Activated naive CD4-positive, alpha-beta T cell (primary cell): ENCODE data around the gene SDK2.

Source experiments
- DNase-seq, 4 experiments: peaks; one replicate each; lab custom pipeline; 2025; lab: John Stamatoyannopoulos, UW

SDK2 gene

DNA sequence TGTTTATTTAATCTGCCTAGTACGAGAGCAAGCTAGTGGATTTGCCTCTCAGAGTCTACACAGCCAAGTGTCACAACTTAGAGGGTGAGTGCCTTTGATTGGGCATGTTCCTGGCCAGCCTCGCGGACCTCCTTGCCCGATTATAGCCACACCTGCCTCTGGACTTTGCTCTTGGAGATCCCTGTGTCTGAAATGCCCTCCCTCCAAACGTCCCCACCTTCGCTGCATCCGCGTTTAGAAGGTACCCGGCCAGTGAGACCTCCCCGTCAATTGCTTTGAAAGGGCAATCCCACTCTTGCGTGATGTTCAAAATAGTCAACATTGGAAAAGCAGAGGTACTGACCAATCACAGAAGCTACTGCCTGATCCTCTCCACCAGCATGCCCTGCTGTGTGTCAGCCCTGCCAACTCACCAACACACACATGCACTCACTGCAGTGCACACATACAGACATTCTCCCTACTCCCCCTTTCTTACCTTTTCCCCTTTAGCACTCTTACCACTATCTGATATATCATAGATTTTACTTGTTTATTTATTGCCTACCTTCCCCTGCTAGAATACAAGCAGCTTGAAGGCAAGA is 6.5 kb upstream of the SDK2 start:
- no peak for DNase-seq

DNA sequence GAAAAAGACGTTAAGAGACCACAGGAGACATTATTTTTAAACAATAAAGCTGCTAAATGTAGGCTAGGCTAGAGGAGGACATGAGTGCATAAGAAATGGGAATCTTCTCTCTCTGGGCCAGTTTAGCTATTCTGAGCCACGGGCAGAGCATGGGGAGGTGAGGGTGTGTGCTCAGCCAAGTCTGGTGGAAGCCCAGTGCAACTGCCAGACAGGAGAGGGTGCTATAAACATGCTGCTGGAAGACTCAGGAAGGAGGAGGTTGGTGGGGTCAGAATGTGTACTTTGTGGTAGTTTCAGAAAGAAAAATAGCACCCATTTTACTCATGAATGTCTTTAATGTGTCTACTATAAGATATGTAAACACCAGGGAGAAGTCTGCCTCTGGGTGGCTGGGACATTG is 5.9 kb upstream of the SDK2 start:
- peak in 1 of 4 experiments; percentile 11 for DNase-seq

DNA sequence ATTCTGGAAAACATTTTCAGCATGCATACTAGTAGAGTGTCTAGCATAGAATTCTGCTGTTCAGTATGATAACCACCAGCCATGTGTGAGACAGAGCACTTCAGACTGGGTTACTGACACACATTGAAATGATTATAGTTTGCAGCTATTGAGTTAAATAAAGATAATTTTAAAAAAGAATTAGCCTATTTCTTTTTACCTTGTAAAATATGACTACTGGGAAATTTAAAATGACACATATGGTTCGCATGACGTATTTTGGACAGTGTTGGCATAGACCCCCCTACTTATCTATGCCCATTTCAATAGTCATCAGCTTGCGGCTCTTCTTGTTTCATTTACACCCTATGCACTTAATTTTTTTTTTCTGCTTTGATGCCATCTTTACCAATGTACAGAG is 4.7 kb upstream of the SDK2 start:
- no peak for DNase-seq

GRCh38 chr17:73648543-73648820 is 4.2 kb upstream of the SDK2 start:
- DNase-seq = no peak

GRCh38 chr17:73647772-73648542 is 3.7 kb upstream of the SDK2 start:
- DNase-seq = no peak

DNA sequence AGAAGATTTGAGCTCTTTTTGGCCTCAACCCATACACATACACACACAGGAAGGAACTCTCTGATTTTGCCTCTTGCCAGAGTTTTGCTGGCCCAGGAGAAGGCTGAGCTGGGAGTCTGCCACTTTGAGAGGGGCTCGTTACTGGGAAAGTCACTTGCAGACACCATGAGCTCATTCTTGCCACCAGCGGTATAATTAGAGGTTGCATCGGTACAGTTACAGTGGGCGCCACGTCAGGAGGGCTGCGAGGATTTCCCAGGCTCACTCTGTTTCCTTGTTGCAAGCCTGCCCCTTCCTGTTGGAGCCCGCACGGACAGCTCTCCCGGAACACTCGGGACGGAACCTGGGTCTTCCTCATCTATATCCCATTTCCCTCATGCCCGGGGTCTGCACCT is 3.1 kb upstream of the SDK2 start:
- no peak for DNase-seq

DNA sequence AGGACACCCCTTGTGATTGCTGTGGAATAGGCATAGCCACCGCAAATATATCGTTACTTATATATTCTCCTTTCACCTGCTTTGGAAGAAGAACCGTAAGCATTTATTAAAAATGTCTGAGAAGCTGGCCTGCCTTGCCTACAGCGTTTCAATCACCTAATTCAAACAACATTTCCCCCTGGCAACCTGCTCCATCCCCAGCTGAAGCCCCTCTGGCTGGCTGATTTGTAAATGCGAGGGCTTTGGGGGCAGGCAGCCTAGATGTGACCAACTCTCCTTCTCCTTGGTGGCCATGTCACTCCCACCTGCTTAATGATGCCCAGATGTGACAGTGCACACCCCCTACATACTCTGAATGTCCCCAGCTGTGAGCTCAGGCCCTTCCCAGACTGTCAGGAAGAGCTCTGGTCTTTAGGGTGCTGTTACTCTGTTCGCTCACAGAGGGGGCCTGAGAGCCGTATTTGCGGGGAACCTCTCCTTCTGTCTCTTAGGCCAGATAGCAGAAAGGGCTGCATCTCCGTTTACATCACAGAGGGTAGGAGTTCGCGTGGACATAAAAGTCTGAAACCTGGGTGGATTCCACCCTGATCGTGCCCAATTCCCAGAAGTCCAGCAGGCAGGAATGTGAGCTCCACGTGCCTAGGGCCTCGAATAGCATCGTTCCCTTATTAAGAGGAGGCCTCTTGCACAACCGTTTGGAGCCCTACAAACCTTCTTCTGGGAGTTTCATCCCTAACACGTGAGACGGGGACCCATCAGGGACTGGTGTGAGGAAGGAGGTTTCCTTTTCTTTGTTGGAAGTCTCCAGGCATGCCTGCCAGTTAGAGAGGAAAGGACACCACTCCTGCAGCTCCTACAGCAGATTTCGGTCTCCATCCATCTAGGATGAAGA is 2.4 kb upstream of the SDK2 start:
- DNase-seq = peak in 1 of 4 experiments; percentile 9

DNA sequence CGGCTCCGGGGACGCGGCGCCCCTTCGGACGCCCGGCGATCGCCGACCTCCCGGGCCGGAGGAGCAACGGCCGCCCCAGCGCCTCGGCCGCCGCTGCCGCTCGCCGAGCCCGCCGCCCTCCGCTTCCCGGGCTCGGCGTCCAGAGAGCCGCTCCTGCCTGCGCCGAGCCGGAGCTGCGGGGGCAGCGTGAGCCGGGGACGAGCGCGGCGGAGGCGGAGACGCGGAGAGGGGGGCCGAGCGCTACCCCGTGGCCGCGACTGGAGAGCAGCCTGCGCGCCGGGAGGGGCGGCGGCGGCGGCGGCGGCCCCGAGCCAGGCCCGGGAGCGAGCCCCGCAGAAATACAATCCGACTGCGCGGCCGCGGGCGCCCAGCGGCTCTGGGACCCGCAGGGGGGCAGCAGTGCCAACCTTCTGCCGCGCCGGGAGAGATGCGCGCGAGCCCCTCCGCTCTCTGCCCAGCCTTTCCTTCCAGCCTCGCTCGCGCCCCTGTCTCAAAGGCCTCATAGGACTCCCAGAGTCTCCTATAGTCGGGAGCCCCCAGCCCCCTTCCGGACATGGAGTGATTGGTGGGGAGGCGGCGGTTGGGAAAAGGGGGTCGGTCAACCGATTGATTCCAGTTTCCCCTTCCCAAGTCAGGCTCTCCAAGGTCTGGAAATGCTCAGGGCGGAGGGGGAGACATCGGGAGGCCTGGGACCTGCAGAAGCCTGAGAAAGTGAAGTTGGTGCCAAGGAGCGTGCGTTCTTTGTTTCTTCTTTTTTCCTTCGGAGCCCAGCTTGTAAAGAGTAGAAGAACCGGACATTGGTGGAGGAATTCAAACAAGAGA is 1.0 kb upstream of the SDK2 start:
- DNase-seq = peak in 2 of 4 experiments; percentile 12 to 51

DNA sequence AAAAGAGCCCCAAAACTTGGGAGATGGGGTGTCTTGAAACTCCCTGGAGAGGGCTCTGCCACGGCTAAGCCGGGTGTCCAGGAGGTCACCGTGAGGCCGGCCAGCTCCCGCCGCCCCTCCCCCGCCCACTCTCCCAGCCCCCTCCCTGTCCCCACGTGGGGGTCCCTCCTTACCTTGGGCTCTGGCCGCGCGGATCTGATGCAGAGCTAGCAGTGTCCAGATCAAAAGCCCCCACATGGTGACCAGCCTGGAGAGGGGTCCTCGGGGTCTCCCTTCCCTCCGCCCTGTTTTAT is 447 bp downstream of the SDK2 start:
- no peak for DNase-seq

GRCh38 chr17:73643001-73643851 is 1.0 kb downstream of the SDK2 start:
- peak in 1 of 4 experiments; percentile 30 for DNase-seq

DNA sequence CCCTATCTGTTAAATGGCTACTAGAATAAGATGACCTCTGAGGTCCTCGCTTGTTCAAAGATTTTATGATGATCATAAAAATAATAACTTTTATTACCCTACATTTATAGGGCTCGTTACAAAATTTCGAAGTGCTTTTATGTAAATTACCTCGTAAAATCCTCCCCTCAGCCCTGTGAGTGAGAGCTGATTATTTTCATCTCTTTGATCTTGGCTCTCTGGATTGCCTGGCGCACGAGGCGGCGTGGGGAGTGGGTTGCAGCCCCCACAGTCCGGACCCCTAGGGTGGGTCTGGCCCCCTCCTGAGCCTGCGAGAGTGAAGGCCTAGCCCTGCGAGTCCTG is 1.6 kb downstream of the SDK2 start:
- DNase-seq = no peak

GRCh38 chr17:73641826-73642600 is 2.2 kb downstream of the SDK2 start:
- DNase-seq = no peak

GRCh38 chr17:73640691-73641090 is 3.6 kb downstream of the SDK2 start:
- no peak for DNase-seq

DNA sequence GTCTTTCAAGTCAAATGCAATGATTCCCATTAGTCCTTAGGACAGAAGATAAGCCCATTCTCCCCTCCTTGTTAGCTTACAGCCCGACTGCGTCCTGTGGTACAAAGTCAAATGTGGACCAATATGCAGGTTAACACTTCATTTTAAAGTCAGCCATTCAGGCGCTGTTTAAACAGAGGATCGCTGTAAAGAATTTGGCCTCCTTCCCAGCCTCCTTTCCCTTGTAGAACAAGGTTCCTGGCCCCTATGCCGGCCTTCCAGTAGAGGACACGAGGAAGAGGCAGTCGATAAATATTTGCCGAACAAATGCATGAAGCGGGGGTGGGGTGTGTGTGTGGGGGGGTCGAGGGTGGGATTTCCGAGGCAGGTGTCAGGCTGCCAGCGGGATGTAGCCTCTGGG is 4.3 kb downstream of the SDK2 start:
- DNase-seq = no peak

DNA sequence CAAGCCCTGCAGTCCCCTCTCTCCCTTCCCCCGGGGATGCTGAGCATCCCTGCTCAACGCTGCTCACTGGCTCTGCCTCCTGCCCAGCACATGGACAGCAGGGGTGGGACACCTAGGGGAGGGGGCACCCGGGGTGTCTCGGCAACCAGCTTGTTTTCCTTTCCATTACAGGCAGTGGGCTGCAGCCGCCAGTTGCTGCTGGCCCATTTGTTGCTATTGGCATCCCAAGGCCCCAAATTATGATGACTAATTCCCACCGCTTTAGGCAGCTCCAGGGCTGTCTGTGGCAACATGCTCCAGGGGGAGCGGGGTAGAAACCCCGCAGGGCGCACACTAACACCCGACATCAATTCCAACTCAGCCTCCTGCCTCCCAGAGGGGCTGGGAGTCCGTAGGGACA is 4.9 kb downstream of the SDK2 start:
- no peak for DNase-seq

- no peak for DNase-seq
These were observed 5.7 kb downstream of the SDK2 start for GRCh38 chr17:73638556-73638955.

DNA sequence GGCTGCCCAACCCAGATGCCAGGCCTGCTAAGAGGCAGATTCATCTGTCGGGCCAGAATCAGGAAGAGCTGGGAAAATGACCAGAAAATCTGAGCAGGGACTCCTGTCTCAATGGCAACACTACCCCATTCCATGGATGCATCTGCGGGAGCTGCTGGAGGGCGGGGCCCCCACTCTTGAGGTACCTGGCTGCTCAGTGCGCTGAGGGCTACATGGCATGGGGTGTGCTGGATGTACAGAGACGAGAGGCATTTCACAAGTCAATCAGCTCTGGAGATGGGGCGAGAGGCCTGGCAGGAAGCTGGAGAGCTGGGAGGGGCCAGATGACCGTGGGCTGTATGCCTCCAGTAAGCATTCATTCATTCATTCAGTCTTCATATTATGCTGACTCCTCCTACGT is 6.4 kb downstream of the SDK2 start:
- DNase-seq = no peak

GRCh38 chr17:73635101-73635817 is 9.0 kb downstream of the SDK2 start:
- DNase-seq = no peak

DNA sequence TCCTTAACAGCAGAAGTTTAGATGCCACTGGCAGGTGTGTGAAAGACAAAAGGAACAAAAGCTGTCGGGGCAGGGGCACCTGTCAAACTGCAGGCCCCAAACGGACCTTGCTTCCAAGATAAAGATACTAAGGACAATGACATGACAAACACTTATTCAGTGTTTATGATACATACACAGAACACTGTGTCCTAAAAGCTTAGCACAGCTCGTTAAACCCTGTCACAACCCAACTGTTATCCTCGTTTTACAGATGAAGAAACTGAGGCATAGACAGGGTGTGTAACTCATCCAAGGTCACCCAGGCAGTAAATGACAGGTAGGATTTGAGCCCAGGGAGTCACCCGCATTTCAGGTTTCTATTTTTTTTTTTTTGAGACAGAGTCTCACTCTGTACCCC is 9.6 kb downstream of the SDK2 start:
- DNase-seq = no peak

- no peak for DNase-seq
These were observed 10.5 kb downstream of the SDK2 start for GRCh38 chr17:73633736-73634135.
